MCF 10A (cell line): ENCODE data around the gene DEUP1. TPM values are rescaled to one million over a fixed set of nuclear protein-coding genes. Genes with fewer than 3 reads are reported as not detected.

Source experiments
- BruUV-seq: library from RNA; stranded (reverse); fragments of 400-500 nt; replicated peaks from 2 replicates; lab custom pipeline; 2021; lab: Mats Ljungman, UMichigan
- CTCF ChIA-PET: fragments of 300-600 bp; sonication (Branson Sonifier 250); formaldehyde crosslinking; extraction: SDS; loops from one replicate; lab custom pipeline; 2021; ENCODE audit warnings: antibody characterized with exemption, inconsistent platforms; lab: Yijun Ruan, JAX
- POLR2A ChIA-PET: fragments of 300-600, 350-650 bp; sonication (Branson Sonifier 250); formaldehyde crosslinking; extraction: SDS; loops from one replicate; lab custom pipeline; 2020; ENCODE audit warnings: antibody characterized with exemption, inconsistent platforms; lab: Yijun Ruan, JAX
- DNase-seq: peaks from one replicate; pipeline ENCODE4 v3.0.0-alpha.2; 2018; ENCODE audit not compliant: unreplicated experiment
- H3K27ac Mint-ChIP-seq: one replicate; pipeline ENCODE4 v1.8.0; 2022; ENCODE audit warnings: mild to moderate bottlenecking, low read depth, mixed read lengths; ENCODE audit not compliant: unreplicated experiment
- H3K27me3 Mint-ChIP-seq: one replicate; pipeline ENCODE4 v1.8.0; 2022; ENCODE audit warnings: mixed read lengths; ENCODE audit not compliant: insufficient read depth, unreplicated experiment
- H3K36me3 Mint-ChIP-seq: one replicate; pipeline ENCODE4 v1.8.0; 2022; ENCODE audit warnings: mild to moderate bottlenecking, moderate library complexity, mixed read lengths; ENCODE audit not compliant: insufficient read depth, unreplicated experiment
- H3K4me1 Mint-ChIP-seq: one replicate; pipeline ENCODE4 v1.8.0; 2022; ENCODE audit warnings: mixed read lengths; ENCODE audit not compliant: insufficient read depth, unreplicated experiment
- H3K4me3 Mint-ChIP-seq: one replicate; pipeline ENCODE4 v1.8.0; 2022; ENCODE audit warnings: mild to moderate bottlenecking, moderate library complexity, mixed read lengths; ENCODE audit not compliant: unreplicated experiment
- H3K9me3 Mint-ChIP-seq: one replicate; pipeline ENCODE4 v1.8.0; 2022; ENCODE audit warnings: mixed read lengths; ENCODE audit not compliant: unreplicated experiment
- CTCF ChIP-seq: fragments of 200-600 bp; IDR thresholded peaks from one replicate; pipeline ENCODE4 v1.8.0; 2022; ENCODE audit warnings: antibody characterized with exemption, mild to moderate bottlenecking; ENCODE audit not compliant: unreplicated experiment
- intact Hi-C: fragments of 100-400 bp; cut with micrococcal nuclease; formaldehyde crosslinking; loops from 2 replicates; pipeline ENCODE4 v1.14.1; 2022
- total RNA-seq: library from RNA; stranded (reverse); gene quantifications from 2 replicates; pipeline ENCODE4 v1.2.3, GENCODE V29; 2022

The DEUP1 gene
- total RNA-seq, 1 experiment from 2014 or later, result not detected

GRCh38 chr11:93324500-93324899 lies 6.0 kb upstream of the DEUP1 start:
- no peak for TF ChIP-seq CTCF
- H3K9me3 Mint-ChIP-seq, result no peaks in the 10 kb centered on the region
- intact Hi-C loops, result no loop called here
- no peak for DNase-seq
- no peaks in the 10 kb centered on the region for H3K4me1 Mint-ChIP-seq
- CTCF ChIA-PET, result interaction anchor here (0.7 kb wide), 1 partner anchor 234 kb away, joined by 4 read pairs; no protein-coding TSS in a partner anchor
- H3K27ac Mint-ChIP-seq, result no peak overlapping the region
- no TSS peak for BruUV-seq
- POLR2A ChIA-PET, result no interaction called here
- no peaks in the 10 kb centered on the region for H3K36me3 Mint-ChIP-seq
- H3K4me3 Mint-ChIP-seq, result no peak overlapping the region
- H3K27me3 Mint-ChIP-seq, result no peaks in the 10 kb centered on the region

- Mint-ChIP-seq H3K4me1 (no peaks in the 10 kb centered on the region), H3K27ac (no peak overlapping the region), H3K4me3 (no peak overlapping the region), H3K36me3 (no peaks in the 10 kb centered on the region), H3K27me3 (no peaks in the 10 kb centered on the region), H3K9me3 (no peaks in the 10 kb centered on the region)
- BruUV-seq, result no TSS peak
- ChIA-PET CTCF (interaction anchor here (0.7 kb wide), 1 partner anchor 50 kb away, joined by 4 read pairs; no protein-coding TSS in a partner anchor), POLR2A (no interaction called here)
- TF ChIP-seq CTCF, result no peak
- DNase-seq, result no peak
- intact Hi-C loops, result no loop called here
These were observed 3.9 kb upstream of the DEUP1 start for GRCh38 chr11:93326681-93327080.

GRCh38 chr11:93329936-93330445 lies 551 bp upstream of the DEUP1 start:
- ChIA-PET POLR2A (no interaction called here), CTCF (no interaction called here)
- H3K36me3 Mint-ChIP-seq, result no peaks in the 10 kb centered on the region
- peak overlapping the region; percentile 67 for H3K4me3 Mint-ChIP-seq
- no peaks in the 10 kb centered on the region for H3K9me3 Mint-ChIP-seq
- no peaks in the 10 kb centered on the region for H3K27me3 Mint-ChIP-seq
- no peaks in the 10 kb centered on the region for H3K4me1 Mint-ChIP-seq
- TF ChIP-seq CTCF, result no peak
- DNase-seq, result no peak
- no TSS peak for BruUV-seq
- intact Hi-C loops, result no loop called here
- peak overlapping the region; percentile 35 for H3K27ac Mint-ChIP-seq

- Mint-ChIP-seq H3K4me3 (no peak overlapping the region), H3K9me3 (no peaks in the 10 kb centered on the region), H3K27me3 (no peaks in the 10 kb centered on the region), H3K4me1 (no peaks in the 10 kb centered on the region), H3K36me3 (no peaks in the 10 kb centered on the region), H3K27ac (no peak overlapping the region)
- ChIA-PET POLR2A (no interaction called here), CTCF (interaction anchor here (0.6 to 1.2 kb wide), 2 partner anchors 12 to 20 kb away, joined by 3 read pairs; no protein-coding TSS in a partner anchor)
- no TSS peak for BruUV-seq
- intact Hi-C loops, result no loop called here
- TF ChIP-seq CTCF, result no peak
- DNase-seq, result no peak
These were observed 9.7 kb downstream of the DEUP1 start for GRCh38 chr11:93340223-93340622.
